Peyer's patch (tissue), 4 donors: ENCODE measurements around the gene EFNA1.

ENCODE experiments used
- POLR2A ChIP-seq, 2 donors: fragments of 450-650 bp; IDR thresholded peaks; one replicate each; pipeline ENCODE4 v1.5.1; 2017; ENCODE audit warnings: antibody characterized with exemption in 2 of 2, mild to moderate bottlenecking in 2 of 2, moderate library complexity in 2 of 2
- TF ChIP-seq, protein P1 (sequence below), 6 experiments: fragments of 450-650 bp in 4 of 6; fragments of 200-600 bp in 2 of 6; sonication (generic) in 1 of 6; IDR thresholded peaks; one replicate each; pipeline ENCODE4 v1.5.1; 2017 to 2019; ENCODE audit warnings: antibody characterized with exemption in 6 of 6, mild to moderate bottlenecking in 3 of 6, moderate library complexity in 1 of 6

DNA sequence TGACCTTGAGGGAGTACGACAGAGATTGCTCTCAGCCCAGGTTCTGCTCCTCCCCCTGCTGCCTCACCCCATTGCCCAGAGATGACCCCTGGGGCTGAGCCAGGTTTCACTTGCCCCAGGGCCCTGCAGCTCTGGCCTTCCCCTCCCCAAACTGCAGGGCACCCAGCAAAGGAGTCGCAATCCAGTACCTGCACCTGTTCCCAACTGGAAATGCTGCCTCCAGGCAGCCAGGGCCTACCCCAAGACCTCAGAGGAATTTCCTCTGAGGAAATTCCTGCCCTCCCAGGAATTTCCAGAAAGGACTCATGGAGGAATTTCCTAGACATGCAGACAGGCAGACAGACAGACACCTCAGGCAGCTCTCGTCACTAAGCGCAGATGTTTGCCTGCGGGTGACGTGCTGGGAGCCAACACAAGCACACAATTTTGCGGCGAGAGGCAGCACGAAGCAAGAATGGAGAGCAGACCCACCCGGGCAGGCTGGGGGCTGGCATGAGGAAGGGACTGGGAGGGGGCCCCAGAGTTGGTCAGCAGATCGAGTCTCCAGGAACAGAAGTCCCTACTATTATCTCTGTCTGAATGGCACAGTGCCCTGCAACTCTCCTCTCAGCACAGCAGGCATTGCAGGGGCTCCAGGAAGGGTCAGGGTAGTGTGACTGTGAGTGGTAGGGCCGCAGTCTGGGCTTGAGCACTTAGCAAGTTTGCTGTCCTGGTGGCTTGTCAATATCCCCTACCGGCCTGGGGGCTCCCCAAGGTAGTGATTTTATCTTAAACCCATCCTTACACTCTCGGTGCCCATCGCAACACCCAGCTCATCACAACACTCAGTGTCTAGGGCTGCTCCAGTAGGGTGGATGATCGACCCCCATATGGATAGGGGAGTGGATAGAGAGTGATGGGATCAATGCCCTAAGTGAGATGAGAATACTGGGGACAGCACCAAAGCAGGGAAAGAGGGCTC lies 2.9 kb upstream of the EFNA1 start:
- no peak for TF ChIP-seq POLR2A (IDR thresholded peaks at IDR 0.05)
- TF ChIP-seq, protein P1, sequence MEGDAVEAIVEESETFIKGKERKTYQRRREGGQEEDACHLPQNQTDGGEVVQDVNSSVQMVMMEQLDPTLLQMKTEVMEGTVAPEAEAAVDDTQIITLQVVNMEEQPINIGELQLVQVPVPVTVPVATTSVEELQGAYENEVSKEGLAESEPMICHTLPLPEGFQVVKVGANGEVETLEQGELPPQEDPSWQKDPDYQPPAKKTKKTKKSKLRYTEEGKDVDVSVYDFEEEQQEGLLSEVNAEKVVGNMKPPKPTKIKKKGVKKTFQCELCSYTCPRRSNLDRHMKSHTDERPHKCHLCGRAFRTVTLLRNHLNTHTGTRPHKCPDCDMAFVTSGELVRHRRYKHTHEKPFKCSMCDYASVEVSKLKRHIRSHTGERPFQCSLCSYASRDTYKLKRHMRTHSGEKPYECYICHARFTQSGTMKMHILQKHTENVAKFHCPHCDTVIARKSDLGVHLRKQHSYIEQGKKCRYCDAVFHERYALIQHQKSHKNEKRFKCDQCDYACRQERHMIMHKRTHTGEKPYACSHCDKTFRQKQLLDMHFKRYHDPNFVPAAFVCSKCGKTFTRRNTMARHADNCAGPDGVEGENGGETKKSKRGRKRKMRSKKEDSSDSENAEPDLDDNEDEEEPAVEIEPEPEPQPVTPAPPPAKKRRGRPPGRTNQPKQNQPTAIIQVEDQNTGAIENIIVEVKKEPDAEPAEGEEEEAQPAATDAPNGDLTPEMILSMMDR (IDR thresholded peaks at IDR 0.05) = no peak
